ENCODE measurements around the gene PARD6B. TPM values are rescaled to one million over a fixed set of nuclear protein-coding genes. Genes with fewer than 3 reads are reported as not detected.

Gene PARD6B
- total and polyA plus RNA-seq, 2 donors from 2014 or later = 9.2 to 72.0 TPM

DNA sequence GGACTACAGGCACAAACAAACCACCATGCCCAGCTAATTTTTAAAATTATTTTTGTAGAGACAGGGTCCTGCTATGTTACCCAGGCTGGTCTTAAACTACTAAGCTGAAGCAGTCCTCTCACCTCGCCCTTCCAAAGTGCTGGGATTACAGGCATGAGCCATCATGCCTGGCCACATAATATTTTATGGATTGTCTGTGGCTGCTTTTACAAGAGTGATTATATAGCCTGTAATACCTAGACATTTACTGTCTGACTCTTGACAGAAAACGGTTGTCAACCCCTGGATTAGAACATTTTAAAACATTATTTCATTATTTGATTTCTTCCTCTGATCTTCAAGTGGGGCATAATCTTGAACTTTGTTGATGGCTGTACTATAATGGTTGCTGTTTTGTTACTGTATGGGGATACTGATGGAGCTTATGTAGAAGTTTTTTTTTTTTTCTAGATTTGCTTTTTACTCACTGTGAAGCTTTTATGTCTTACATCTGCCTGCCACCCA, 14.3 kb downstream of the PARD6B start:
- intact Hi-C loops (cut with DNase I) = no loop called here
- Histone ChIP-seq H3K27me3 (ENCODE audit: control insufficient read depth, insufficient read depth, low read length) (no peaks in the 10 kb centered on the region), H3K9ac (ENCODE audit: low read length in 3 of 3) (no peak overlapping the region), H3K9me3 (ENCODE audit: control insufficient read depth in 2 of 3, insufficient read depth in 1 of 3, low read length in 3 of 3) (no peaks in the 10 kb centered on the region), H3K36me3 (ENCODE audit: control insufficient read depth in 2 of 3, insufficient read depth in 3 of 3, low read length in 3 of 3) (peaks cover 0 to 16% (median 4%) of the 10 kb centered on the region in 3 donors), H3K4me3 (ENCODE audit: low read length in 3 of 3) (no peak overlapping the region), H3K4me1 (ENCODE audit: control insufficient read depth in 2 of 3, insufficient read depth in 2 of 3, low read depth in 1 of 3, low read length in 3 of 3) (peaks cover 0 to 61% (median 34%) of the 10 kb centered on the region in 3 donors), H3K27ac (ENCODE audit: low read depth in 2 of 2, low read length in 2 of 2) (peak overlapping the region; percentile 20 to 63)
- TF ChIP-seq, protein P1, sequence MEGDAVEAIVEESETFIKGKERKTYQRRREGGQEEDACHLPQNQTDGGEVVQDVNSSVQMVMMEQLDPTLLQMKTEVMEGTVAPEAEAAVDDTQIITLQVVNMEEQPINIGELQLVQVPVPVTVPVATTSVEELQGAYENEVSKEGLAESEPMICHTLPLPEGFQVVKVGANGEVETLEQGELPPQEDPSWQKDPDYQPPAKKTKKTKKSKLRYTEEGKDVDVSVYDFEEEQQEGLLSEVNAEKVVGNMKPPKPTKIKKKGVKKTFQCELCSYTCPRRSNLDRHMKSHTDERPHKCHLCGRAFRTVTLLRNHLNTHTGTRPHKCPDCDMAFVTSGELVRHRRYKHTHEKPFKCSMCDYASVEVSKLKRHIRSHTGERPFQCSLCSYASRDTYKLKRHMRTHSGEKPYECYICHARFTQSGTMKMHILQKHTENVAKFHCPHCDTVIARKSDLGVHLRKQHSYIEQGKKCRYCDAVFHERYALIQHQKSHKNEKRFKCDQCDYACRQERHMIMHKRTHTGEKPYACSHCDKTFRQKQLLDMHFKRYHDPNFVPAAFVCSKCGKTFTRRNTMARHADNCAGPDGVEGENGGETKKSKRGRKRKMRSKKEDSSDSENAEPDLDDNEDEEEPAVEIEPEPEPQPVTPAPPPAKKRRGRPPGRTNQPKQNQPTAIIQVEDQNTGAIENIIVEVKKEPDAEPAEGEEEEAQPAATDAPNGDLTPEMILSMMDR (IDR thresholded peaks at IDR 0.05; ENCODE audit: borderline replicate concordance, extremely low read depth, insufficient read depth) = no peak
- DNase-seq (peak in 1 of 5 donors; percentile 21), FAIRE-seq (no peak)

DNA sequence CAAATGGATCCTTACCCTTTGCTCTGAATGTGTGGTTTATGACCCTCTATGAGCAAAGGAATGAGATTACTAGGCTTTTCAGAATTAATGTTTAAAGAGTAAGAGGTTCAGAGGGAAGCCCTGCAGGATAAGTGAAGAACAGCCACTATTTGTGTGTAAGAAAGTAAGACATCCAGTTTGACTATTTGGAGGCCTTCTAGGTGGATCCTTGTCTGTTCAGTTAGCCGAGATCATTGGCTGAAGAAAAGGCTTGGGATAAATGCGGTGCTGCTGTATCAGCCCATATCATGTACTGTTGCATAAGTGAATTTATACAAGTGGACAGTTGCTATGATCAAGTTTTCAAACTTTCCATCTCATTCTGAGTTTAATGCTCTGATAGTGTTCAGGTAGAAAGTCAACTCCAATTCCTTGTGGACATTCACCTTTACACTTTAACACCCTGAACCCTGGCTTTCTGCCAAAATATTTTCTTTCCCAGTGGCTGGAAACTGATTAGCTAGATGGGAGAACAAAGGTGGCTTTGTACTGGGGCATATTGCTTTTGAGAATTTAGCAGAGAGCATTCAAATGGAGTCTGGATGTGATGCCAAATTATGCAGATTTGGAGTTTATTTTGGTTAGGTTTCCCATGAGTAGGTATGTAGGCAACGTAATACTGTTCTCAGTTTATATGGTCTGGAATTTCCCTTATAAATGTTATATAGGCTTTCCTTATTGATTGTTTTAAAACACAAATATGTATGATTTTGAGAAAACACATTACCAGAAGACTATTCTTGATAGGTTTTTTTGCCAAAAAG, 15.0 kb downstream of the PARD6B start:
- H3K9ac ChIP-seq (ENCODE audit: low read length in 3 of 3) = no peak overlapping the region
- peaks cover 0 to 16% (median 4%) of the 10 kb centered on the region in 3 donors for H3K36me3 ChIP-seq (ENCODE audit: control insufficient read depth in 2 of 3, insufficient read depth in 3 of 3, low read length in 3 of 3)
- intact Hi-C loops (cut with DNase I) = no loop called here
- H3K4me1 ChIP-seq (ENCODE audit: control insufficient read depth in 2 of 3, insufficient read depth in 2 of 3, low read depth in 1 of 3, low read length in 3 of 3) = peaks cover 0 to 57% (median 30%) of the 10 kb centered on the region in 3 donors
- FAIRE-seq (peak; percentile 29), DNase-seq (peak in 4 of 5 donors; percentile 30 to 80 (median 54))
- H3K27ac ChIP-seq (ENCODE audit: low read depth in 2 of 2, low read length in 2 of 2) = peak overlapping the region; percentile 63 to 71
- TF ChIP-seq, protein P1 (IDR thresholded peaks at IDR 0.05; ENCODE audit: borderline replicate concordance, extremely low read depth, insufficient read depth) = no peak
- H3K4me3 ChIP-seq (ENCODE audit: low read length in 3 of 3) = no peak overlapping the region
- H3K27me3 ChIP-seq (ENCODE audit: control insufficient read depth, insufficient read depth, low read length) = no peaks in the 10 kb centered on the region
- H3K9me3 ChIP-seq (ENCODE audit: control insufficient read depth in 2 of 3, insufficient read depth in 1 of 3, low read length in 3 of 3) = no peaks in the 10 kb centered on the region

DNA sequence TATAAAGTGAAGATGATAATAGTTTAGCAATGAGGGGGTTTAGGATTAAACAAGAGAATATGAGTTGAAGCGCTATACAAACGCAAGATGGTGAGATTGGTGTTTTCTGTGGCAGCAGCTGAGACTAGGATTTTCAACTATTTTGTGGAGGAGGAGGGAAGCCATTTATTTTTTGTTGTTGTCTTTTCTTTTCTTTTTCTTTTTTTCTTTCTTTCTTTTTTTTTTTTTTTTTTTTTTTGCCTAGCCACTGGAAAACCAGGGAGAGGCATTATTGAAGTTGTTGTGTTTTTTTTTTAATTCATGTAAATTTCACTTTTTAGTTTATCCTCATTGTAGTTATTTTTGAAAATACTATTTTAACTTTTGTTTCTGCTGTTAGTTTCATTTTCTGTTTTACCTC, 15.9 kb downstream of the PARD6B start:
- Histone ChIP-seq H3K27me3 (ENCODE audit: control insufficient read depth, insufficient read depth, low read length) (no peaks in the 10 kb centered on the region), H3K9ac (ENCODE audit: low read length in 3 of 3) (no peak overlapping the region), H3K4me3 (ENCODE audit: low read length in 3 of 3) (no peak overlapping the region), H3K4me1 (ENCODE audit: control insufficient read depth in 2 of 3, insufficient read depth in 2 of 3, low read depth in 1 of 3, low read length in 3 of 3) (peaks cover 0 to 55% (median 26%) of the 10 kb centered on the region in 3 donors), H3K36me3 (ENCODE audit: control insufficient read depth in 2 of 3, insufficient read depth in 3 of 3, low read length in 3 of 3) (peaks cover 0 to 16% (median 4%) of the 10 kb centered on the region in 3 donors), H3K9me3 (ENCODE audit: control insufficient read depth in 2 of 3, insufficient read depth in 1 of 3, low read length in 3 of 3) (no peaks in the 10 kb centered on the region), H3K27ac (ENCODE audit: low read depth in 2 of 2, low read length in 2 of 2) (peak overlapping the region; percentile 34 to 44)
- DNase-seq (no peak), FAIRE-seq (no peak)
- intact Hi-C loops (cut with DNase I) = no loop called here
- TF ChIP-seq, protein P1 (IDR thresholded peaks at IDR 0.05; ENCODE audit: borderline replicate concordance, extremely low read depth, insufficient read depth) = no peak

All from kidney (tissue), 14 donors.